ENCODE results near the gene ATP5PD. TPM values are rescaled to one million over a fixed set of nuclear protein-coding genes. Genes with fewer than 3 reads are reported as not detected.

Gene ATP5PD
- total and polyA plus RNA-seq, 2 of the 13 experiments (the other 11 are each of a cell fraction or from before 2014, with no cell fraction given): 158 to 428 TPM

DNA sequence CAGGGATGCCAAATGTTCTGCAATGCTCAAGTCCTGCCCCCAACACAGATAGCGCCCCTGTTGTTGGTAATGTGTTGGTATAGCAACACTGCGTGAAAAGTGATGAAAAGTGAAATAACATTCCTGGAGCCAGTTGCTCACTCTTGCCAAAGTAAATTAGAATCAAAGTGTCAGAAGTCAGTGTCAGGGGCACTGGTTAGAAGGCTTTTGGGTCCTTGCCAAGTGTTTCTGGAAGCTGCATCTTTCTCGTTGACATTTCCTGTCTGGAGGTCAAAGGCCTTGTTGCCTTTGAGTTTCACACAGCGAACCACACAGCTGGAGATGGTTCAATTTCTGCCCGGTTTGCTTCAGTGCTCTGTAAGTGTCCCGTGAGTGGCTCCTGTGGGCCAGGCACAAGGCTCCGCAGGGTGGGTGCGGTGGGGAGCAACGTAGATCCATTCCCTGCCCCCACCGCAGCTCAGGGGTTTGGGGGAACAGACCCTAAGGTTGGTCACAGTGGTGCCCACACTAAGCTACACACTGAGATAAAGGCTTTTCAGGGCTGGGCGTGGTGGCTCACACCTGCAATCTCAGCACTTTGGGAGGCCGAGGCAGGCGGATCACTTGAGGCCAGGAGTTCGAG, 37.4 kb upstream of the ATP5PD start (continued):
- TF ChIP-seq ZMYM4 (CRISPR knock-in tag; IDR thresholded peaks at IDR 0.05) (no peak; the same call in 1 of the 2 replicates), IKZF1 (IDR thresholded peaks at IDR 0.05) (no peak), HNRNPUL1 (IDR thresholded peaks at IDR 0.05; ENCODE audit: low read depth, low read length) (no peak), ZNF607 (CRISPR knock-in tag; IDR thresholded peaks at IDR 0.05; ENCODE audit: borderline replicate concordance) (no peak), KAT8 (CRISPR knock-in tag; IDR thresholded peaks at IDR 0.05) (peak; percentile 81), NFIB (CRISPR knock-in tag; IDR thresholded peaks at IDR 0.05; ENCODE audit: borderline replicate concordance) (no peak), RBM22 (optimal IDR thresholded peaks at IDR 0.05; ENCODE audit: low read length) (no peak), ZNF788 (CRISPR knock-in tag; IDR thresholded peaks at IDR 0.05; ENCODE audit: borderline replicate concordance) (peak; percentile 87; the same call in 1 of the 2 replicates), ZNF510 (CRISPR knock-in tag; IDR thresholded peaks at IDR 0.05; ENCODE audit: low read depth) (no peak), TCF7 (IDR thresholded peaks at IDR 0.05; ENCODE audit: low read depth) (peak; percentile 75), ZKSCAN5 (CRISPR knock-in tag; IDR thresholded peaks at IDR 0.05) (no peak), ZNF790 (CRISPR knock-in tag; IDR thresholded peaks at IDR 0.05; ENCODE audit: borderline replicate concordance) (no peak), ZFP62 (CRISPR knock-in tag; IDR thresholded peaks at IDR 0.05) (no peak), ZNF430 (CRISPR knock-in tag; IDR thresholded peaks at IDR 0.05) (peak; percentile 71), ZNF839 (CRISPR knock-in tag; IDR thresholded peaks at IDR 0.05; ENCODE audit: borderline replicate concordance) (peak; percentile 77; the same call in 1 of the 2 replicates), ZFP1 (CRISPR knock-in tag; IDR thresholded peaks at IDR 0.05) (peak; percentile 52; the same call in 1 of the 2 replicates)
- TF ChIP-seq, protein P1, sequence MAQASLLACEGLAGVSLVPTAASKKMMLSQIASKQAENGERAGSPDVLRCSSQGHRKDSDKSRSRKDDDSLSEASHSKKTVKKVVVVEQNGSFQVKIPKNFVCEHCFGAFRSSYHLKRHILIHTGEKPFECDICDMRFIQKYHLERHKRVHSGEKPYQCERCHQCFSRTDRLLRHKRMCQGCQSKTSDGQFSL (CRISPR knock-in tag; IDR thresholded peaks at IDR 0.05): no peak
- TF ChIP-seq, protein P2, sequence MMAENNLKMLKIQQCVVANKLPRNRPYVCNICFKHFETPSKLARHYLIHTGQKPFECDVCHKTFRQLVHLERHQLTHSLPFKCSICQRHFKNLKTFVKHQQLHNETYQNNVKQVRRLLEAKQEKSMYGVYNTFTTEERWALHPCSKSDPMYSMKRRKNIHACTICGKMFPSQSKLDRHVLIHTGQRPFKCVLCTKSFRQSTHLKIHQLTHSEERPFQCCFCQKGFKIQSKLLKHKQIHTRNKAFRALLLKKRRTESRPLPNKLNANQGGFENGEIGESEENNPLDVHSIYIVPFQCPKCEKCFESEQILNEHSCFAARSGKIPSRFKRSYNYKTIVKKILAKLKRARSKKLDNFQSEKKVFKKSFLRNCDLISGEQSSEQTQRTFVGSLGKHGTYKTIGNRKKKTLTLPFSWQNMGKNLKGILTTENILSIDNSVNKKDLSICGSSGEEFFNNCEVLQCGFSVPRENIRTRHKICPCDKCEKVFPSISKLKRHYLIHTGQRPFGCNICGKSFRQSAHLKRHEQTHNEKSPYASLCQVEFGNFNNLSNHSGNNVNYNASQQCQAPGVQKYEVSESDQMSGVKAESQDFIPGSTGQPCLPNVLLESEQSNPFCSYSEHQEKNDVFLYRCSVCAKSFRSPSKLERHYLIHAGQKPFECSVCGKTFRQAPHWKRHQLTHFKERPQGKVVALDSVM (CRISPR knock-in tag; IDR thresholded peaks at IDR 0.05): no peak; the same call in 1 of the 2 replicates
- TF ChIP-seq, protein P3, sequence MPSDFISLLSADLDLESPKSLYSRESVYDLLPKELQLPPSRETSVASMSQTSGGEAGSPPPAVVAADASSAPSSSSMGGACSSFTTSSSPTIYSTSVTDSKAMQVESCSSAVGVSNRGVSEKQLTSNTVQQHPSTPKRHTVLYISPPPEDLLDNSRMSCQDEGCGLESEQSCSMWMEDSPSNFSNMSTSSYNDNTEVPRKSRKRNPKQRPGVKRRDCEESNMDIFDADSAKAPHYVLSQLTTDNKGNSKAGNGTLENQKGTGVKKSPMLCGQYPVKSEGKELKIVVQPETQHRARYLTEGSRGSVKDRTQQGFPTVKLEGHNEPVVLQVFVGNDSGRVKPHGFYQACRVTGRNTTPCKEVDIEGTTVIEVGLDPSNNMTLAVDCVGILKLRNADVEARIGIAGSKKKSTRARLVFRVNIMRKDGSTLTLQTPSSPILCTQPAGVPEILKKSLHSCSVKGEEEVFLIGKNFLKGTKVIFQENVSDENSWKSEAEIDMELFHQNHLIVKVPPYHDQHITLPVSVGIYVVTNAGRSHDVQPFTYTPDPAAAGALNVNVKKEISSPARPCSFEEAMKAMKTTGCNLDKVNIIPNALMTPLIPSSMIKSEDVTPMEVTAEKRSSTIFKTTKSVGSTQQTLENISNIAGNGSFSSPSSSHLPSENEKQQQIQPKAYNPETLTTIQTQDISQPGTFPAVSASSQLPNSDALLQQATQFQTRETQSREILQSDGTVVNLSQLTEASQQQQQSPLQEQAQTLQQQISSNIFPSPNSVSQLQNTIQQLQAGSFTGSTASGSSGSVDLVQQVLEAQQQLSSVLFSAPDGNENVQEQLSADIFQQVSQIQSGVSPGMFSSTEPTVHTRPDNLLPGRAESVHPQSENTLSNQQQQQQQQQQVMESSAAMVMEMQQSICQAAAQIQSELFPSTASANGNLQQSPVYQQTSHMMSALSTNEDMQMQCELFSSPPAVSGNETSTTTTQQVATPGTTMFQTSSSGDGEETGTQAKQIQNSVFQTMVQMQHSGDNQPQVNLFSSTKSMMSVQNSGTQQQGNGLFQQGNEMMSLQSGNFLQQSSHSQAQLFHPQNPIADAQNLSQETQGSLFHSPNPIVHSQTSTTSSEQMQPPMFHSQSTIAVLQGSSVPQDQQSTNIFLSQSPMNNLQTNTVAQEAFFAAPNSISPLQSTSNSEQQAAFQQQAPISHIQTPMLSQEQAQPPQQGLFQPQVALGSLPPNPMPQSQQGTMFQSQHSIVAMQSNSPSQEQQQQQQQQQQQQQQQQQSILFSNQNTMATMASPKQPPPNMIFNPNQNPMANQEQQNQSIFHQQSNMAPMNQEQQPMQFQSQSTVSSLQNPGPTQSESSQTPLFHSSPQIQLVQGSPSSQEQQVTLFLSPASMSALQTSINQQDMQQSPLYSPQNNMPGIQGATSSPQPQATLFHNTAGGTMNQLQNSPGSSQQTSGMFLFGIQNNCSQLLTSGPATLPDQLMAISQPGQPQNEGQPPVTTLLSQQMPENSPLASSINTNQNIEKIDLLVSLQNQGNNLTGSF (CRISPR knock-in tag; IDR thresholded peaks at IDR 0.05): no peak
- TF ChIP-seq, protein P4, sequence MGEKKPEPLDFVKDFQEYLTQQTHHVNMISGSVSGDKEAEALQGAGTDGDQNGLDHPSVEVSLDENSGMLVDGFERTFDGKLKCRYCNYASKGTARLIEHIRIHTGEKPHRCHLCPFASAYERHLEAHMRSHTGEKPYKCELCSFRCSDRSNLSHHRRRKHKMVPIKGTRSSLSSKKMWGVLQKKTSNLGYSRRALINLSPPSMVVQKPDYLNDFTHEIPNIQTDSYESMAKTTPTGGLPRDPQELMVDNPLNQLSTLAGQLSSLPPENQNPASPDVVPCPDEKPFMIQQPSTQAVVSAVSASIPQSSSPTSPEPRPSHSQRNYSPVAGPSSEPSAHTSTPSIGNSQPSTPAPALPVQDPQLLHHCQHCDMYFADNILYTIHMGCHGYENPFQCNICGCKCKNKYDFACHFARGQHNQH (CRISPR knock-in tag; IDR thresholded peaks at IDR 0.05): peak; percentile 98
